ENCODE results near the gene CHTF8. TPM values are rescaled to one million over a fixed set of nuclear protein-coding genes. Genes with fewer than 3 reads are reported as not detected.

The CHTF8 gene
- polyA plus RNA-seq, 1 experiment = 84.8 TPM

- Histone ChIP-seq H3K27ac (ENCODE audit: low read depth, low read length) (no peak overlapping the region), H3K9me3 (ENCODE audit: control insufficient read depth, insufficient read depth, low read length) (no peaks in the 10 kb centered on the region), H3K4me3 (ENCODE audit: low read depth, low read length) (no peak overlapping the region), H3K27me3 (ENCODE audit: control insufficient read depth, insufficient read depth, low read length) (no peaks in the 10 kb centered on the region)
- TF ChIP-seq CTCF (IDR thresholded peaks at IDR 0.05; ENCODE audit: low read depth, low read length) = peak; percentile 72
- POLR2A ChIA-PET = interaction anchor here (0.5 to 0.7 kb wide), 2 partner anchors 280 to 518 kb away, joined by 3 to 6 read pairs; no protein-coding TSS in a partner anchor
- peak; percentile 51 for DNase-seq (ENCODE audit: low read depth, low spot score)
- CTCF ChIA-PET = interaction anchor here (0.5 to 6.1 kb wide), 57 partner anchors 8 to 652 kb away, joined by 3 to 182 read pairs (median 4); partner anchors contain the start of genes HAS3, SNTB2 and TANGO6
Measured at GRCh38 chr16:69123910-69124309, 8.5 kb downstream of the CHTF8 start.

- TF ChIP-seq CTCF (IDR thresholded peaks at IDR 0.05; ENCODE audit: low read depth, low read length) = no peak
- POLR2A ChIA-PET = no interaction called here
Measured at GRCh38 chr16:69120096-69120664, 12.2 kb downstream of the CHTF8 start.

GRCh38 chr16:69119536-69119935 lies 12.9 kb downstream of the CHTF8 start:
- CTCF ChIA-PET = interaction anchor here (0.6 to 3.9 kb wide), 2 partner anchors 132 to 272 kb away, joined by 3 to 22 read pairs; no protein-coding TSS in a partner anchor

More at GRCh38 chr16:69120096-69120664, 12.2 kb downstream of the CHTF8 start:
- Histone ChIP-seq H3K27me3 (ENCODE audit: control insufficient read depth, insufficient read depth, low read length) (no peaks in the 10 kb centered on the region), H3K4me3 (ENCODE audit: low read depth, low read length) (no peak overlapping the region), H3K9me3 (ENCODE audit: control insufficient read depth, insufficient read depth, low read length) (no peaks in the 10 kb centered on the region), H3K27ac (ENCODE audit: low read depth, low read length) (no peak overlapping the region)
- no peak for DNase-seq (ENCODE audit: low read depth, low spot score)
- CTCF ChIA-PET = interaction anchor here (1.9 to 6.1 kb wide), 4 partner anchors 7 to 275 kb away, joined by 18 to 182 read pairs (median 41); partner anchors contain the start of gene TANGO6

GRCh38 chr16:69118994-69119393 lies 13.4 kb downstream of the CHTF8 start:
- POLR2A ChIA-PET = no interaction called here

More at GRCh38 chr16:69119536-69119935, 12.9 kb downstream of the CHTF8 start:
- H3K9me3 ChIP-seq (ENCODE audit: control insufficient read depth, insufficient read depth, low read length) = no peaks in the 10 kb centered on the region
- no peak for DNase-seq (ENCODE audit: low read depth, low spot score)
- no peaks in the 10 kb centered on the region for H3K27me3 ChIP-seq (ENCODE audit: control insufficient read depth, insufficient read depth, low read length)
- H3K4me3 ChIP-seq (ENCODE audit: low read depth, low read length) = no peak overlapping the region
- H3K27ac ChIP-seq (ENCODE audit: low read depth, low read length) = no peak overlapping the region
- TF ChIP-seq CTCF (IDR thresholded peaks at IDR 0.05; ENCODE audit: low read depth, low read length) = no peak
- POLR2A ChIA-PET = no interaction called here

More at GRCh38 chr16:69118994-69119393, 13.4 kb downstream of the CHTF8 start:
- Histone ChIP-seq H3K4me3 (ENCODE audit: low read depth, low read length) (no peak overlapping the region), H3K9me3 (ENCODE audit: control insufficient read depth, insufficient read depth, low read length) (no peaks in the 10 kb centered on the region), H3K27ac (ENCODE audit: low read depth, low read length) (no peak overlapping the region), H3K27me3 (ENCODE audit: control insufficient read depth, insufficient read depth, low read length) (no peaks in the 10 kb centered on the region)
- CTCF ChIA-PET = interaction anchor here (0.6 to 3.9 kb wide), 2 partner anchors 131 to 272 kb away, joined by 3 to 22 read pairs; no protein-coding TSS in a partner anchor
- no peak for TF ChIP-seq CTCF (IDR thresholded peaks at IDR 0.05; ENCODE audit: low read depth, low read length)
- no peak for DNase-seq (ENCODE audit: low read depth, low spot score)
